HG03378 (cell line): ENCODE measurements around the gene WDR27.
"Not testable (repeated sequence)": the region's sequence is repeated elsewhere in the genome, so short reads cannot be mapped to it uniquely, and the experiment has no call there.

ENCODE experiments used
- ATAC-seq: cut with Tn5 transposase; IDR thresholded peaks from one replicate; pipeline ENCODE4 v1.9.1; 2021; ENCODE audit warnings: mild to moderate bottlenecking, moderate library complexity; ENCODE audit not compliant: unreplicated experiment

WDR27 gene

GRCh38 chr6:169452117-169452868 lies 249.5 kb downstream of the WDR27 start:
- ATAC-seq = no peak

GRCh38 chr6:169451065-169451838 lies 250.6 kb downstream of the WDR27 start:
- ATAC-seq = no peak

GRCh38 chr6:169450097-169450496 lies 251.7 kb downstream of the WDR27 start:
- no peak for ATAC-seq

GRCh38 chr6:169449221-169449620 lies 252.6 kb downstream of the WDR27 start:
- ATAC-seq = no peak

GRCh38 chr6:169445661-169446581 lies 255.9 kb downstream of the WDR27 start:
- ATAC-seq = no peak

- ATAC-seq = no peak
These were observed 256.6 kb downstream of the WDR27 start for GRCh38 chr6:169445227-169445626.

- no peak for ATAC-seq
These were observed 260.5 kb downstream of the WDR27 start for GRCh38 chr6:169441292-169441691.

- ATAC-seq = no peak
These were observed 262.1 kb downstream of the WDR27 start for GRCh38 chr6:169439710-169440109.

GRCh38 chr6:169434554-169434953 lies 267.3 kb downstream of the WDR27 start:
- ATAC-seq = not testable (repeated sequence)

GRCh38 chr6:169429001-169429400 lies 272.8 kb downstream of the WDR27 start:
- no peak for ATAC-seq

- ATAC-seq = no peak
These were observed 273.3 kb downstream of the WDR27 start for GRCh38 chr6:169428532-169428931.

GRCh38 chr6:169427856-169428255 lies 274.0 kb downstream of the WDR27 start:
- no peak for ATAC-seq

- ATAC-seq = no peak
These were observed 275.2 kb downstream of the WDR27 start for GRCh38 chr6:169426611-169427010.

GRCh38 chr6:169425628-169426370 lies 276.0 kb downstream of the WDR27 start:
- ATAC-seq = no peak

- no peak for ATAC-seq
These were observed 277.0 kb downstream of the WDR27 start for GRCh38 chr6:169424821-169425240.

GRCh38 chr6:169424149-169424804 lies 277.6 kb downstream of the WDR27 start:
- ATAC-seq = no peak

GRCh38 chr6:169421586-169422264 lies 280.1 kb downstream of the WDR27 start:
- ATAC-seq = no peak

GRCh38 chr6:169420912-169421543 lies 280.8 kb downstream of the WDR27 start:
- no peak for ATAC-seq

- no peak for ATAC-seq
These were observed 284.7 kb downstream of the WDR27 start for GRCh38 chr6:169417101-169417500.
